Epithelial cell of proximal tubule (primary cell): ENCODE data around the gene WFDC2. TPM values are rescaled to one million over a fixed set of nuclear protein-coding genes. Genes with fewer than 3 reads are reported as not detected.

Source experiments
- DNase-seq: peaks from one replicate; pipeline ENCODE4 v3.0.0-alpha.2; 2011; ENCODE audit warnings: low read depth
- H3K4me3 ChIP-seq: 2 replicates; pipeline ENCODE4 v1.5.1; 2011; ENCODE audit warnings: low read depth, mild to moderate bottlenecking, low read length
- total RNA-seq: library from RNA; depleted of rRNA; stranded (reverse); fragments of >200 nt; gene quantifications from 2 replicates; pipeline ENCODE4 v1.2.3, GENCODE V29; 2015
- TF ChIP-seq, protein P1 (sequence below): conservative IDR thresholded peaks from 2 replicates; pipeline ENCODE4 v1.5.1; 2012; ENCODE audit warnings: low read depth, mild to moderate bottlenecking, low read length

Gene WFDC2
- total RNA-seq, 1 donor from 2014 or later: 53.3 TPM

GRCh38 chr20:45495501-45495941 lies 26.0 kb downstream of the WFDC2 start:
- TF ChIP-seq, protein P1, sequence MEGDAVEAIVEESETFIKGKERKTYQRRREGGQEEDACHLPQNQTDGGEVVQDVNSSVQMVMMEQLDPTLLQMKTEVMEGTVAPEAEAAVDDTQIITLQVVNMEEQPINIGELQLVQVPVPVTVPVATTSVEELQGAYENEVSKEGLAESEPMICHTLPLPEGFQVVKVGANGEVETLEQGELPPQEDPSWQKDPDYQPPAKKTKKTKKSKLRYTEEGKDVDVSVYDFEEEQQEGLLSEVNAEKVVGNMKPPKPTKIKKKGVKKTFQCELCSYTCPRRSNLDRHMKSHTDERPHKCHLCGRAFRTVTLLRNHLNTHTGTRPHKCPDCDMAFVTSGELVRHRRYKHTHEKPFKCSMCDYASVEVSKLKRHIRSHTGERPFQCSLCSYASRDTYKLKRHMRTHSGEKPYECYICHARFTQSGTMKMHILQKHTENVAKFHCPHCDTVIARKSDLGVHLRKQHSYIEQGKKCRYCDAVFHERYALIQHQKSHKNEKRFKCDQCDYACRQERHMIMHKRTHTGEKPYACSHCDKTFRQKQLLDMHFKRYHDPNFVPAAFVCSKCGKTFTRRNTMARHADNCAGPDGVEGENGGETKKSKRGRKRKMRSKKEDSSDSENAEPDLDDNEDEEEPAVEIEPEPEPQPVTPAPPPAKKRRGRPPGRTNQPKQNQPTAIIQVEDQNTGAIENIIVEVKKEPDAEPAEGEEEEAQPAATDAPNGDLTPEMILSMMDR: no peak
- H3K4me3 ChIP-seq: no peak overlapping the region

DNA sequence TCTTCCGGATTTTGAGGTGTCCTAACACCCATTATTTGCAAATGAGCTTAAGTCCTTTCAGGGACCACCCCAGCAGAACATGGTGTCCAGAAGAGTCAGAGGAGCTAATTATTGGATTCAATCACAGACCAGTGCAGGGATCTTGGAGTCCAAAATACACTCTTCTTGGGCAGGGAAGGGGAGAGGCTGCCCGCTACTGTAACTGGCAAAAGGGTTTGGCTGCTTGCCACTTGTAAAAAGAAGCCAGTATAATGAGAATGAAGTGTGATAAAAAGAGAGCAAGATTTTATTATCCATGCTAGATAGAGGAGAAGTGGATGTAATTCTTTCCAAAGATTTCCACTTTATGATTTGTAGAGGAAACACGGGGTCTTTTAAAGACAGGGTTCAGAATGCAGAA lies 26.6 kb downstream of the WFDC2 start:
- H3K4me3 ChIP-seq: no peak overlapping the region
- DNase-seq: no peak
- TF ChIP-seq, protein P1: no peak

More at GRCh38 chr20:45495501-45495941, 26.0 kb downstream of the WFDC2 start:
- no peak for DNase-seq

GRCh38 chr20:45497971-45498494 lies 28.5 kb downstream of the WFDC2 start:
- DNase-seq: no peak
- TF ChIP-seq, protein P1: no peak
- H3K4me3 ChIP-seq: no peak overlapping the region

DNA sequence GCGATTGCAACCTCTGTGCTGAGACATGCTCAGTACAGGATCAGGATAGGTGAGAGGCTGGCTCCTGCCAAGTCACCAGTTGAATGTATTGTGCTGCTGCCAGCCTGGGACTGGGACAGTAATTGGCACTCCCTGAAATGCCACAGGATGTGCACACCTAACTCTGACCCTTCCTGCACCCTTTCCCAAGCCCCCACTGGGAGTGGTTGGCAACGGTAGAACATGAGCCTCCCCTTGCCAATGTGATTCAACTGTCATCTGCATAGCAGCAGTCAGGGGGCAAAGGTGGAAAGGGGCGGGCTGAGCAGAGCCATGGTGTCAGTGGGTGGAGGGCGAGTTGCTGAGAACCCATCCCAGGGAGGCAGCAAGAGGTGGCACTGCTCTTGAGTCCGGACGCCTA lies 30.5 kb downstream of the WFDC2 start:
- TF ChIP-seq, protein P1: no peak
- H3K4me3 ChIP-seq: no peak overlapping the region
- DNase-seq: no peak

DNA sequence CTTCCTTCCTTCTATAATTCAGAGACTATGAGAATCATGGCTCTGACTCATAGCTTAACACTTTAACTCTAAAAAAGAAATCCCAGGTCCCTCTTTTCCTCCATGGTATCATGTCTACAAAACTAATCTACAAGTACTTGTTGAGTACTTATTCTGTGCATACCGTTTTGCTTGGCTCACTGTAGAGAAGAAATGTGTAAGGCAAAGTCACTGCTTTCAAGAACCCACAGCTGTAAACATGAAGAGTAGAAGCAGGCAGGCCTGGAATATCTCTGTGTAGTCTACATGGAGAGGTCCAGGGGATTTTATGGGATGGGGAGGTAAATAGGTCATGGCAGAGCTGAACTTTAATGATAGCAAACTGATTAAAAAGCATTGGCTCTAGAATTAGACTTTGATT lies 32.0 kb downstream of the WFDC2 start:
- TF ChIP-seq, protein P1: no peak
- no peak for DNase-seq
- H3K4me3 ChIP-seq: no peak overlapping the region

GRCh38 chr20:45502561-45502960 lies 33.0 kb downstream of the WFDC2 start:
- DNase-seq: no peak
- TF ChIP-seq, protein P1: no peak
- no peak overlapping the region for H3K4me3 ChIP-seq

DNA sequence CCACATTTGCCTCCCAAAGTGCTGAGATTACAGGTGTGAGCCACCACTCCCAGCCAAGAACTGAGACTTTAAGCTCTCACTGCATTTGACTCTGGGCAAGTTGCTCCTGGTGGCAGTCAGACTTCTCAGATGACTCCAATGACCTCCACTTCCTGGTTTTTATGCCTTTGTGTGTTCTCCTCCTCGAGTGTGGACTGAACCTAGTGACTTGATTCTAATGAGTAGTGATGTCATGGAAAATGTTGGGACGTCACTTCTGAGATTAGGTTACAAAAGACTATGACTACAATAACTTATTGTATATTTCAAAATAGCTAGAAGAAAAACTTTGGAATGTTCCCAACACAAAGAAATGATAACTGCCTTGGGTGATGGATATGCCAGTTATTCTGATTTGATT lies 33.9 kb downstream of the WFDC2 start:
- H3K4me3 ChIP-seq: no peak overlapping the region
- TF ChIP-seq, protein P1: no peak
- no peak for DNase-seq
